ENCODE measurements around the gene SPI1. TPM values are rescaled to one million over a fixed set of nuclear protein-coding genes. Genes with fewer than 3 reads are reported as not detected.

Gene SPI1
- total RNA-seq, 1 donor from 2014 or later, result not detected

DNA sequence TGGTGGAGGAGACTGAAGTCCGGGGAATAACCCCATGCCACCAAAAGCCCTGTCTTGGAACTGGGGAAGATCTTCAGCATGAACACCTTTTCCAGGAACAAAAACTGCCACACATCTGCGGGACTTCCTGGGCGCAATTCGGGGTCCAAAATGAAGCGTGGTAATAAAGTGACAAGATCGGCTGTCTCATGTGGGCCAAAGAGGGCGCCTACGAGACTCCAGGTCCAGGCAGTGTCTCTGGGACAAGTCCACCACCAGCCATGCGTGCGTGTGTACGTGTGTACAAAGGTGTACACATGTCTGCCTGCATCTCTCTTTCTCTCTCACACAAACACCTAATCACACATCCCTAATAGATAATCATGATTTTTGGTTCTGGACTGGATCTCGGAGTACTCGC lies 16.9 kb downstream of the SPI1 start:
- intact Hi-C loops (cut with micrococcal nuclease), result no loop called here

DNA sequence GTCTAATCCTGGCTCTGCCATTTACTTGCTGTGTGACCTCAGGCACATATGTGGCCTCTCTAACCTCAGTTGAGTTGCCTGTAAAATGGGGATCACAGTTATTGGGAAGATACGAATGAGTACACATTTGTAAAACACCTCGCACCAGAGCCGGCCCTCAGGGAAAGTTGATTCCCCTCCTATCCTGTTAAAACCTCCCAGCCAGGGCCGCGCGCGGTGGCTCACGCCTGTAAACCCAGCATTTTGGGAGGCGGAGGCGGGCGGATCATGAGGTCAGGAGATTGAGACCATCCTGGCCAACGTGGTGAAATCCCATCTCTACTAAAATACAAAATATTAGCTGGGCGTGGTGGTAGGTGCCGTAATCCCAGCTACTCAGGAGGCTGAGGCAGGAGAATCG lies 18.0 kb downstream of the SPI1 start:
- intact Hi-C loops (cut with micrococcal nuclease), result no loop called here

DNA sequence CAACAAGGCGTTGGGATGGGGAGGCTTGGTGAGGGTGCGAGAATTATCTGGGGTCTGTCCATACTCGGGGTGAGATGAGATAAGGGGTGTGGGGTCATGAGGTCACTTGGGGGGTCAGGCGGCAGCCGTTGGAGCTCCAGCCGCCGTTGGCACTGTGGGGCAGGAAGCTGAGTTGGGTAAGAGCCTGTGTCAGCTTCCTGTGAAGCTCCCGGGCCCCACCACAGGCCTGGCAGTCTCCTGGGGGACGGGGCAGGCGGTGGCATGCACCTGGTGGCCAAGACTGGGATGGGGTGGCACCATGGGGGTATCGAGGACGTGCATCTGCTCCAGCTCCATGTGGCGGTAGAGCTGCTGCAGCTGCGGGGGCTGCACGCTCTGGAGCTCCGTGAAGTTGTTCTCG lies 18.8 kb downstream of the SPI1 start:
- intact Hi-C loops (cut with micrococcal nuclease), result loop anchor here (10.0 kb wide), 1 partner anchor 475 kb away; no protein-coding TSS in a partner anchor

DNA sequence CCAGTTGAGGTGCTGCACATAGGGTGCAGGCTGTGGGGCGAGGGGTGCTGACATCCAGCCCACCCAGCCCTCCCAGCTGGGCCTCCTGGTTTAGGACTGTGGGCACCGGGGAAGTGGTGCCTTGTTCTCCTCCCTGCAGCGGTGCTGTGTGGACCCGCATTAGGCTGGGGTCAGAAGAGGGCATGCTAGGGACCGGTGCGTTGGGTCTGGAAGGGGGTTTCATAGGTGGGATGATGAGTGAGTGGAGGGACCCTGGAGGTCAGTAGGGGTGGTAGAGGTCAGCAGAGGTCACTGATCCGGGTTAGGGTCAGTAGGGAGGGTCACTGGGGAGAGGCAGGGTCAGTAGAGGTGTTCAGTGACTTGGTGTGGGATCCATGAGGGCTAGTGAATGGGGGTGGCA lies 19.2 kb downstream of the SPI1 start:
- intact Hi-C loops (cut with micrococcal nuclease), result loop anchor here (10.0 kb wide), 1 partner anchor 474 kb away; no protein-coding TSS in a partner anchor

DNA sequence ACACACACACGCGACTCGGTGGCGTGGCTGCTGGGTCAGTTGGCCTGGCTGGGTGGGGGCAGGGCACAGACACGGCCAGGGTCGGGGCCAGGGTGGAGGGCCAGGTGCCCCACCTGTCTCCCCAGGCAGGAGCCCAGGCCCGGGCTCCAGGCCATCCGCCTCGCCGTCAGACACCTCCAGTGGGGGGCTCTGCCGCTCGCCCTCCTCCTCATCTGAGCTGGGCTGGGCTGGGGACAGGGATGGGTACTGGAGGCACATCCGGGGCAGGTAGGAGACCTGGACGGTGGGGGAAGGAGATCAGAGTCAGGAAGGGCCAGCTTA lies 19.7 kb downstream of the SPI1 start:
- intact Hi-C loops (cut with micrococcal nuclease), result loop anchor here (10.0 kb wide), 1 partner anchor 474 kb away; no protein-coding TSS in a partner anchor

DNA sequence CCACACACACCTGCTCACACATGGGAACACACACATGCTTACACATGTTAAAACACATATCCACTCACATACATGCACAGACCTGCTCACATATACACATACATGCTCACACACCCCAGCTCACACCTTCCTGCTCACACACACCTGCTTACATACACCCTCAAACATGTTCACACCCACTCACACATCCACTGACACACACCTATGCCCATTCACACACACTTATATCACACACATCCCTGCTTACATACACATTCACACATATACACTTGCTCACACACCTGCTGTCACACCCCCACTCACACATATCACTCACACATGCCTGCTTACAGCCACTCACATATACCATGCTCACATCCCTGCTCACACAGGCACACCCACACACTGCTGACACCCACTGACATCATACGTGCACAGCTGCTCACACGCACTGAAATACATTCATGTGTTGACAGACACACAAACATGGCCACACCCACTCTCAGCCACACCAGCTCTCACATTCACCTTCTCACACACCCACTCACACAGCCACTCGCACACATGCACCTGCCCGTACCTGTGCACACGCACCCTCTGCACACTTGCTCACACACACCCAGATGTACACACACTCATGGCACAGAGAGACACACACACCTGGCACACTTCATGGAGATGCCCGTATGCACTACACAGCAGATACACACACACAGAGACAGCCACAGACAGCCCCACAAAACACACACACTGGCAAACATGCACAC lies 20.2 kb downstream of the SPI1 start:
- intact Hi-C loops (cut with micrococcal nuclease), result loop anchor here (10.0 kb wide), 1 partner anchor 473 kb away; no protein-coding TSS in a partner anchor

DNA sequence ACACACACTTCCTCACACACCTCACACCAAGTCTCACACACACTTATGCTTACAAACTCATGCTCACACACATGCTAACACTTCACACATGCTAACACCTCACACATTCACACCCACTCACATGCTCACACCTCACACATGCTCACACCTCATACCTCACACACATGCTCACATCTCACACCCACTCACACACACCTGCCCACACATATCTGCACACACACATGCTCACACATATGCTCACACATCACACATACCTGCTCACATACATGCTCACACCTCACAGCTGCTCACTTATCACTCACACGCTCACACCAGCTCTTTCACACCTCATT lies 21.4 kb downstream of the SPI1 start:
- intact Hi-C loops (cut with micrococcal nuclease), result loop anchor here (10.0 kb wide), 1 partner anchor 472 kb away; no protein-coding TSS in a partner anchor

DNA sequence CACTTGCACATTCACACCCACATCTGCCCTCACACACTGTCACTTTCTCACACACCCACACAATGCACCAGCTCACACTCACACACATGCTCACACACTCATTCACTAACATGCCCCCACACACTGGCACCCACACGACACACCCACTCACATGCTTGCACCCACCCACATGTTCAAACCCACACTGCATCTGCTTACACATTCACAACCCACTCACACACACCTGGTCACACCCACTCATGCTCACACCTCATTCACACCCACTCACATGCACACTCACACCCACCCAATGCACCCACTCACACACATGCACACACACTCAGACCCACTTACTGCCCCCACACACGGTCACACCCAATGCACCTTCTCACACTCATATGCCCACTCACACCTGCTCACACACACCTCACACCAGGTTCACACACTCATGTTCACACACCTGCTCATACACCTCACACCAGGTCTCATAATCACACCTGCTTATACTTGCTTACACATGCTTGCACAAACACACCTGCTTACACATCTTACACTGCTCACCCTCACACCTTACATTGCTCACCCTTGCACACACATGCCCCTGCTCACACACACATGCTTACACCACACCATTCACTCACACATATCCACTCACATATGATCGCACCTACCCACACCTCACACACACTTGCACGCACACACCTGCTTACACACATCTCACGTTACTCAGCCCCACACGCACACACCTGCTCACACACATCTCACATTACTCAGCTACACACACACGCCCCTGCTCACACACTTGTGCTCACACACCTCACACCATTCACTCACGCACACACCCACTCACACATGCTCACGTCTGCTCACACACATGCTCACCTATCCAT lies 22.0 kb downstream of the SPI1 start:
- intact Hi-C loops (cut with micrococcal nuclease), result loop anchor here (10.0 kb wide), 1 partner anchor 472 kb away; no protein-coding TSS in a partner anchor

DNA sequence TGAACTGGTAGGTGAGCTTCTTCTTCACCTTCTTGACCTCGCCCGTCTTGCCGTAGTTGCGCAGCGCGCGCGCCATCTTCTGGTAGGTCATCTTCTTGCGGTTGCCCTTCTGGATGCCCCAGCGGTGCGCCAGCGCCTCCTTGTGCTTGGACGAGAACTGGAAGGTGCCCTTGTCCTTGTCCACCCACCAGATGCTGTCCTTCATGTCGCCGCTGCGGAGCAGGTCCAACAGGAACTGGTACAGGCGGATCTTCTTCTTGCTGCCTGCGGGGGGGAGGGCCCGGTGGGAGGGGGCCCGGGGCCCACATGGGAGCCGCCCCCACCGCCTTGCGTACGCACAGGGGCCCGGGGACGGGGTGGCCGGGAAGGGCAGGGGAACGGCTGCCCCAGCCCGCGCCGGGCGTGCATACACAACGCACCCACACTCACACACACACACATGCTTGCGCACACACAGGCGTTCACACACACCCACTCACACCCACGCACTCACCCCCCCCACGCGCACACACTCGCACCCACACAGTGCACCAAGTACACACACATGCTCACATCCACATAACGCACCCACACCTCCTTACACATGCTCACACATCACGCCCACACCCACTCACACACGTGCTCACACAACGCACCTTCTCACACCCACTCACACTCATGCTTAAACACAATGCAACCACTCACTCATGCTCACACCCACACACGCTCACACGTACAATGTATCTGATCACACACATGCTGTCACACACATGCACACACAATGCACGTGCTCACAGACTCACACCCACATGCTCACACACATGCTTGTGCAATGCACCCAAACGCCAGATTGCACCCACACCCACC lies 22.8 kb downstream of the SPI1 start:
- intact Hi-C loops (cut with micrococcal nuclease), result loop anchor here (10.0 kb wide), 1 partner anchor 471 kb away; no protein-coding TSS in a partner anchor

DNA sequence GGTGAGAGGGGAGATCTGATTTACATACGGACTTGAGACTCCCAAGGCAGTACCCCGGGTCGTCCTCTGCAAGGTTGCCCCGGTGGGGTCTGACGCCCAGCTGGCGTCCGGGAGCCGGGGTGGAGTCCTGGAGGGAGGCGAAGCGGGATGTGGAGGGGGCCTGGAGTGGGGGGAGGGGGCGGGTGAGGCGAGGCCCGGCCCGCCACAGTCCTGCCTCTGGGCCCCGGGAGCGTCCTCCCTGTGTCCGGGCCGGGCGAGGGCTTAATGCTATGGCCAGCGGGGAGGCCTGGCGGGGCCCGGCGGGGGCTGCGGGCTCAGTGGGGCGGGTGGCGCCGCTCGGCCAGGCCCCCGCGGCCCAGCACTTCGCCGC lies 23.4 kb downstream of the SPI1 start:
- intact Hi-C loops (cut with micrococcal nuclease), result loop anchor here (10.0 kb wide), 1 partner anchor 470 kb away; no protein-coding TSS in a partner anchor

DNA sequence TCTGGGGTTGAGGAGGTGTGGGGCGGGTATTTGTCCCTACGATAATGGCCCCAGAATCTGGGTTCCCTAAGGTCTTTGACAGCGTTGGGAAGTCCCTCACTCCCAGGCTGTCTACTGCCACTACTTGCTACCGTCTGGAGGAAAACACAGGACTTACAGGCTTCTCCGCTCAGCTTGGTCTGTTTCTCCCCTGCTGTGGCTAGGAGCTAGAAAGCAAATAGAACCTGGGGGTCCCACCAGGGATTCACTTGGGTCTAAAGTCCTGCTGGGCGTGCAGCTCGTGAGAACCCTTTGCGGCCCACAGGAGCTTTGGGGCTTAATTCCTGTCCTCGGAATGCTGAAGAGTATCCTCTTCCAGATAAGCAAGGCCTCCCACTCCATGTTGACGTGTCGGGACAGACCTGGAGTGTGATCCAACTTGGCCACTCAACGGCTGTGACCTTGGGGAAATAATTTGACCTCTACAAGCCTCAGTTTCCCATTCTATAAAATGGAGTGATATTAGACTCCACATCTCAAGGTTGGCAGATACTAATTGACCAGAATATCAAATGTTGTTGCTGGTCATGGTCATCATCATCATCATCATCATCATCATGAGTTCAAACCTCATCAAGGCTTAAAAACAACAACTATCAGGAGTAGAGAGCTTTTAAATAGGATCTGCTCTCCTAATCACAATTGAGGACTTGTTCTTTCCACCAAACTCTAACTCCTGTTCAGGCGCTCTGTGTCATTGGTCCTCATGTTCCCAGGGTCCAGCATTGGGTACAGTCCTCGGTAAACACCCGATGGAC lies 24.2 kb downstream of the SPI1 start:
- intact Hi-C loops (cut with micrococcal nuclease), result loop anchor here (10.0 kb wide), 1 partner anchor 469 kb away; no protein-coding TSS in a partner anchor

DNA sequence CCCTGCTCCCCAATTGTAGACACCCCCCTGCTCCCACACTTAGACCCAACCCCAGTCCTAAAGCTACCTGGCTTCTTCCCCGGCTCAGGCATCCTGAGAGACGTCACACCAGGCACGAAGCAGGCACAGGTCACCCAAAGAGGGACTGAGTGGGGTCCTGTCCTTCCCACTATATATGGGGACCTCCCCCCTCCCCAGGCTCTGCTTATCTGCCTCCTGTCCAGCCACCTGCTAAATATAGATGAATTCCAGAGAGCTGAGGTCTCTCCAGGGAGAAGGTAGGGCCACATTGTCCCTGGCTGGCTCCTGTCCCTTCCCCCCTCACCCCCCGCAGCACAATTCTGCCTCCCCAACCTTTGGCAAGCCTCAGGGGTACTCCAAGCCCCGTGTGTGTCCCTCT lies 25.8 kb downstream of the SPI1 start, which contains the start of gene MYBPC3:
Gene MYBPC3 (minus strand): TSS at position 147 of the 400 bp plus-strand sequence. CDS start 55 bp downstream, at position 92.
- intact Hi-C loops (cut with micrococcal nuclease), result loop anchor here (10.0 kb wide), 1 partner anchor 468 kb away; no protein-coding TSS in a partner anchor

DNA sequence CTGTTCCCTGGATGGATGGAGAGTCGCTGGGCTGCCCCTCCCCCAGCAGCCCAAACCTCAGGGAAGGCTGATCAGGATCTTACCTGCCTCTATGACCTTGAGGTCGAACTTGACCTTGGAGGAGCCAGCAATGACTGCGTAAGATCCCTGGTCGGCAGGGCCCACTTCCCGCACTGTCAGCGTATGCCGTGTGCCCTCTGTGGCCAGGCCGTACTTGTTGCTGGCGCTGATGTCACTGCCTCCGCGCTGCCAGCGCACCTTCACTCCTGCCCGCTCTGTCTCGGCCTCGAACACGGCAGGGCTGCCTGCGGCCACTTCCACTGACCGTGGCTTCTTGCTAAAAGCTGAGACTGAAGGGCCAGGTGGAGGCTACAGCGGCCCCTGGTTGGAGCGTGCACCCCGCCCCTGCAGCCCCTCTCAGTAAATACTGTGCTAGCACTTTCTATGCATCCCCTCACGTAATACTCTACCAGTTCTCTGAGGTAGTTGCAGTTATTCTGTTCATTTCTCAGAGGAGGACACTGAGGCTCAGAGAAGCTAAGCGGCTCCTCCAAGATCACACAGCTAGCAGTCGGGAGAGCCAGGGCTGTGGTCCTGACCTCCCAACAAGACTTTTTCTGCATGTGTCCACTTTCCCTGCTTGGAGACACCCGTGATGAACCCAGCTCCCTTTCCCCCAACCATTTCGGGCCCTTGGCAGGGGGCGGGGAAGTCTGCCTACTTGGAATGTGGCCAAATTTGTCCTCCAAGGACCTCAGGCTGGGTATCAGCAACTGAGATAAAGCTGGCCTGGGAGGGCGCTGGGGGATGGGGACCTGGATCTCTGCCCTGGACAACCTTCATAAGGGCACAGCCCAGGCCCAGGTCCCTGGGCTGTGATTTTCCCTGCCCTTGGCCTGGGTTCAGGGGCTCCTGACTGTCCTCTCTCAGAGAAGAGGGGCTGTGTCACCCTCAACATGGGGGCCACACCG lies 26.9 kb downstream of the SPI1 start:
- intact Hi-C loops (cut with micrococcal nuclease), result loop anchor here (10.0 kb wide), 1 partner anchor 467 kb away; no protein-coding TSS in a partner anchor

DNA sequence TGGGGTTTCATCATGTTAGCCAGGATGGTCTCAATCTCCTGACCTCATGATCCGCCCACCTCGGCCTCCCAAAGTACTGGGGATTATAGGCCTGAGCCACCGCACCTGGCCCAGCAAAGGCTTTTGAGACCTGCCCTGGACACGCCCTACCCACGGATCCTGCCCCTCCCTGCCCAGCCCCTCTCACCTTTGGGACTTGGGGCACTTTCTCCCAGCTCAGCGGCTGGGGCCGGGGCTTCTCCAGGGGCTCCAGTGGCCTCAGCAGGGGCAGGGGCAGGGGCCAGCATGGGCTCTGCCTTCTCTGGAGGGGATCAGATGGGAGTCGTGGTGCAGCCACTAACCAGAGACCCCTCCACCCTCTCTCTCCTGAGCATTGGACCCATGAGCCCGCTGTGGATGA lies 28.0 kb downstream of the SPI1 start:
- intact Hi-C loops (cut with micrococcal nuclease), result loop anchor here (10.0 kb wide), 1 partner anchor 466 kb away; no protein-coding TSS in a partner anchor

DNA sequence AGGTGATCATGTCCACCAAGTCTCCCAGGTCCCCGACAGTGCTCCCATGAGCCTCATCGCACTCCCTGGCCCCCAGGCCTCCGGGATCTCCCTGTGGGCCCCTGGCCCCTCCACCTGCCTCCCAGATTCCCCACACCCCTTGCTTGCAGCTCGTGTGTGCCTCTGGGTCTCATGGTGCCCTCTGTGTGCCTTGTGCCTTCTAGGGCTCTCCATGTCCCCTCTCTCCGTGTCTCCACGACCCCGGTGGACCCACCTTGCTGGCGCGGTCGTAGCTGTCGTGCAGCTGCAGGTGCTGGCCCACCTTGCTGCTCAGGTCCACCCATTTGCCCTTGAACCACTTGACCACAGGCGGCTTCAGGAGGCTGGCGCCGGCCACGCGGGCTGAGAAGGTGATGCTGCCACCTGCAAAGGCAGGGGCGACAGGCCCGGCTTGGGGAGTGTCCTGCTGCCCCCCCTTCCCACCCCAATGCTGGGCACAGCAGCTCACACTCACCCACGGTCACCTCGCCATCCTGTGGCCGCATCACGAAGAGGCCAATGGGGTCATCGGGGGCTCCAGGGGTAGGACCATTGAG lies 28.7 kb downstream of the SPI1 start:
- intact Hi-C loops (cut with micrococcal nuclease), result loop anchor here (10.0 kb wide), 1 partner anchor 465 kb away; no protein-coding TSS in a partner anchor

DNA sequence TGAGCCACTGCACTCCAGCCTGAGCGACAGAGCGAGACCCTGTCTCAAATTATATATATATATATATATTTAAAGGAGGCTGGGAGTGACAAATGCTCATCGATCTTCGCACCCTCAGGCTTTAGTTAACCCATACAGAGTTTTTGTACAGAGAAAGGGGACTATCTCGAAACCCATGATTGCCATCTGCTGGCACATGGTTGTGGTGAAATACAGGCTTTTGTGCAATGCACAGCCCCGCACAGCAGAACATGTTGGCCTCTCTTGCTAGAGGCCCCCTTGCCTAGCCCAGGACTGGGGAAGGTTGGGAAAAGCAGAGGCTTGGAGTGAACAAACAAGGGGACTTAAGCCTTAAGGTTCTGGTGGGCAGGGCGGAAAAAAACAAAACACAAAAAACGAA lies 29.5 kb downstream of the SPI1 start:
- intact Hi-C loops (cut with micrococcal nuclease), result no loop called here

DNA sequence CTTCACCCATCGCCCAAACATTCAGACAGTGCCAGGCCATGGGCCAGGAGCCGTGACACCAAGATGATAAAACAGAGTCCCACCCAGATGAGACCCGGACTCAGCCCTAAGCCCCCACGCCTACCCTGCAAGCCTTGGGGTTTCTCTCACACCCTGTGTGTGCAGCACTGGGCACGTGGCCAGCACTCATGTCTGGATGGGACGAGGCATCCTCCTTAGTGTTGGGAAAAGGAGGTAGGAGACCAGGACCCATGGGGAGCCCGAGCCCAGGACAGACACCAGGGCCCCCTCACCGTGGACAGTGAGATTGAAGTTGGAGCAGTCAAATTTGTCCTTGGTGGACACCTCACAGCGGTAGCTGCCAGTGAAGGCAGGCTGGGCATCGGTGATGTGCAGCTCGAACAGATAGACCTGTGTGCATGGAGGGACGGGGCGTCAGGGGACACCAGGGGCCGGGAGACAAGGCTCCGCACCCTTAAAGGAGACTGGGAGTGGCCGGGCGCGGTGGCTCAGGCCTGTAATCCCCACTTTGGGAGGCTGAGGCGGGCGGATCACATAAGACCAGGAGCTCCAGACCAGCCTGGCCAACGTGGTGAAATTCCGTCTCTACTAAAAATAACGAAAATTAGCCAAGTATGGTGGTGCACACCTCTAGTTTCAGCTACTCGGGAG lies 30.1 kb downstream of the SPI1 start:
- intact Hi-C loops (cut with micrococcal nuclease), result no loop called here

DNA sequence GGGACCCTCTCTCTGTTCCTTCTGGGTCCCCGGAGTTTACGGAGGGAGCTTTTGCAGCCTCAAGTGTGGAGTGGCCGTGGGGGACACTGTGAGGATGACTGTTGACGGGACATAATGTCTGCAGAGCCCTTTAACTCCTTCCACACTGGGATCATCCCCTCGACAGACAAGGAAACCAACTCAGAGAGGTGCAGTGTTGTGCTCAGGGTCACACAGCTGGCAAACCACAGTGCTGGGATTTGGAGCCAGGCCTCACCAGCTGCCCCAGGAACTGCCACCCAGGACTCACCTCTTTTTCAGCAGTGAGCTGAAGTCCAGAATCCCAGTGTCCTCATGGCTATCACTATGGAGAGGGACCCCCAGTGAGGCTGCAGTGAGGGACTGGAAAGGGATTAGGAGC lies 31.2 kb downstream of the SPI1 start:
- intact Hi-C loops (cut with micrococcal nuclease), result no loop called here
